GM21723 (cell line): ENCODE measurements around the gene RNF144B.

Experiments used
- ATAC-seq: cut with Tn5 transposase; IDR thresholded peaks from one replicate; pipeline ENCODE4 v1.9.1; 2021; ENCODE audit warnings: mild to moderate bottlenecking, moderate library complexity; ENCODE audit not compliant: unreplicated experiment

Gene RNF144B

DNA sequence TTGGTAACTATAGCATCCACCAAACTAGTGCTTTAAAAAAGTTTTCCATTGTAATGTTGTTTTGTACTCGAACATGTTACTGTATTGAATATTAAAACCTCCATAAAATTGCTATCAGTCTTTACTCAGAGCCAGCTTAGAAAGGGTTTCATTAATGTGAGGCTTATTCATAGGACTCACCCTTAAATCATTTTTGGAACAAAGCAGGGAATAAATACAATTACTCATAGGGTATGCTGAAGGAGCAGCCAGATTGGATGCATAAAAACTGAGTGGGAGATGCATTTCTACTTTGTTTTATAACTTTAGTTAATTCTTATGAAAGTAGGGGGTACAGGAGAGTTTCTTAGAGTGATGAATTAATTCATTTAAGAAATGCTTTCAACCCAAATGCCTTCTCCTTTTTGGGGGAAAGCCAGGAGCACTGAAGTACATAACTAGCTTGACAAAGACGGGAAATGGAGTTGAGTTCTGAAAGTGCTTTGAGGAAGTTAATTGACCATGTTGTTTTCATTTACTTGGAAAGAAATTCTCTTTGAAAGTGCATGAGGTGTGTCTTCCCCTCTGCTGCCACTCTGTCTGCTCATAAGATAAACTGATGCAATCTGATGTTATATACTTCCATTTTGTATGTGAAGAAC is 90.3 kb downstream of the RNF144B start:
- ATAC-seq = no peak

DNA sequence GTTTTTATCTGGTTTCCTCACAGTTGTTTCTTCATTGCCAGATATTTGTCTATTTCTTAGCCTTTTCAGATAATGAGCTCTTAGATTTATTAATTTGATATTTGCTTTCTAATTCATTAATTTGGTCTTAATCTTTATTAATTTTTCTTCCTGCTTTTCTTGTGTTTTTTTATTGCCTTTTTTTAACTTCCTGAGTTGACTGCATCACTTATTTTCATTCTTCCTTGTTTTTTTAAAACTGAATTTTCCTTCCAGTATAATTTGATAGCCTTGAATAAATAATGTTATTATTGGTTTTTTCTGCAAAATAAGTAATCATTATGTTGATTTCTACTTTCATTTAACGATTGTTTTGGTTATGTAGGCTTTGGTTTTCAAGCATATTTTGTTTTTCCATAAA is 91.5 kb downstream of the RNF144B start:
- ATAC-seq = no peak

DNA sequence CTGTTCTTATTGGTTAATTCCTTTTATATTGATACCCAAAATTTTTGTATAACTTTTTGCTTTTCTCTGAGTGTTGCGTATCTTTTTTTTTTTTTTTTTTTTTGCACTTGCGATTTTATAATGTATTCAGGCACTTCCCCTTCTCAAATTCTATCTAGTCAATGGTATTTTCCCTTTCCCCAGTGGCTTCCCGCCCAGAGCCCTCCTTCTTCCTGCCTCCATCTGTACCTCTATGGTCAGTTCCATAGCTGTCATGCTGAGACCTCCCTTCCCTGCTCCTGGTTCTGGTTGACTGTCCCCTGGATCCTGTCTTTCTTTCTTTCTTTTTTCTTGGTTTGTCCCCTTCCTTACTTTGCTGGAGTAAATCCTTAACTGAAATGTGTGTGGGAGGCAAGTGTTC is 94.7 kb downstream of the RNF144B start:
- no peak for ATAC-seq

DNA sequence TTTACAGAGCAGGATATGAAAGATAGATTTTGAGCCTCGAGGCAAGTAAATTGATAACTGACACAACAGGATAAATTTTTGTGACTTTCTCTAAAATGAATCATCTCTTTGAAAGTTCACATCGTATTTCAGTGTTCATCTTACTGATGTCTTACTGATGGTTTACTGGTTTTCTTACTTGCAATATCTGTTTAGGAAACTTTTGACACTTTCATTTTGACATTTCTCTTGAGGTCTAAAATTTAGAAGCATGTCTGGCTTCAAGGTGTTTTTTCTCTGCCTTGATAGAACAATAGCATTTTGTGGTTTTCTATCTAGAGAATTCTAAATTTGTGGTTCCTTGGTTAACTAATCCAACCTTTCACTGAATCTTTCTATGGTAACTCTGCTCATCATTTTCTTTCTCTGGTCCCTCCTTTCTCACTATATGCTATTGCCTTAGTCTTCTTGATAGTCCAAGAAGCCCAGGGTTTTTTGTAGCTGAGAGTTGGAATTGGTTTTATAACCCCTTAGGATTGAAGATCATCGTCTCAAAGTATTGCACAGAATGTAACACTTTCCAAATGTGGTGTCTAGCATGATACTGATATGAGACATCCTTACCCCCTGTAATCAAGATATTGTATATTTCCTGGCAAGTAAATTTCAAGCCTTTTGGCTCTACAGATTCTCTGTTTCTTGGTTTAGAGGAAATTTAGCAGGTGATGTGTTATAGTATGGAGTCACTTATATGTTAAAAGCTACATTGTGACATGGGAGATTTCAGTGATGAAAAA is 98.7 kb downstream of the RNF144B start:
- no peak for ATAC-seq

DNA sequence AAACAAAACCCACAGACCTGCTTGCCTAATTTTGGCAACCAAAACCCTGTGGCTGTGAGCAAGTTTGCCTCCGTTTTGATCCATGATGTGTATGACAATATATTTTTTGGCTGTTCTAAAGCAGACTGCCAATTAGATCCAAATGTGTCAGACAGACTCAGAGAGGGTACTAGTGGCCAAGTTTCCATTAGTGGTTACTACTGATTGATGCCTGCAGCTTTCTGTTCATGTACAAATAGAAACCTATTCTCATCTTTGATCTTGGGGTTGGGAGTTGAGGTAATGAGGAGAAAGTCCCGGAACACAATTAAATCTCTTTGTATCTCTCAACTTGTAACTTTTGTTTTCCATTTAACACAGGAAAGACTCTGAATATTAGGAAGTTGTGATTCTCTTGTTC is 100.9 kb downstream of the RNF144B start:
- no peak for ATAC-seq

DNA sequence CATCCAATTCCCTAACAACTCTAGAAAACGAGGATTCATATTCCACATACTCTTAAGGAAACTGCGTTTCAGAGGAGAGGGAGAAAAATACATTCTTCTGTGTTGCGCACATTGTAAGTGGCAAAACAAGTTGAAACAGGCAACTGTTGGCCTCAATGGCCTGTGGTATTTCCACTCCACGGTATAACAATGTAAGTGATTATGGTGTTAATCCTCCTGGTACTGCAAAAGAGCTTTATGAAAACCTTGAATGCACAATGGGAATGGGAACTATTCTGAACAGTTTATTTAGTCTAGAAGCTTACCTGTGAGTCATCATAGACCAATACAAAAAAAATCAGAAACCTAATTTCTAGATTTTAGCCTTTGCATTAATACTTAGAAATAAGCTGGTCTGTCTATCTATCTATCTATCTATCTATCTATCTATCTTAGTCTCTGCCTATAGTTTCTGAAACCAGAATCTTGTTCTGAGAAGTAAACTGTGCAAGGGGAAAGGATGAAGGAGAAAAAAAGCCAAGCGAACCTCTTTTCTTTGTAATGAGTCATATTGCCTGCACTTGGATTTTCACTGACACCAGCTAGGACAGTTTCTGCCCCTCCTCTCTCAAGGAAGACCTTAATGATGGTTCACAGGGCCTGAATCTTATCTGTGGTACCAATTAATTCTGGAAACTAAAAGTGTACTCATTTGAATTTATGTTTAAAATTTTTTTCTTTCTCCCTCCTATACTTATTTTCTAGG is 101.5 kb downstream of the RNF144B start:
- no peak for ATAC-seq

DNA sequence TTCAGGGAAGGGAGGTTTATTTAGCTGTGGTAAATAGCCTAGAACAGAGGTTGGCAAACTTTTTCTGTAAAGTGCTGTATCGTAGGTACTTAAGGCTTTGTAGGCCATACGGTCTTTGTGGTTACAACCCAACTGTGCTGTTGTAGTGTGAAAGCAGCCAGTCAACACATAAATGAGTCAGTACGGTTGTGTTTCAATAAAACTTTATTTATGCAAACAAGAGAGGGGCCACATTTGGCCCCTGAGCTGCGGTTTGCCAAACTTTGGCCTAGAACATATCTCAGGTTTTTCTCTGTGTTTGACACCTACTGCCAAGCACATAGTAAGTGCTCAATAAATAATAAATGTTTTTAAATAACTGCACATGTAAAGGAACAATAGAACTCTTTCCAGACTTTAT is 102.2 kb downstream of the RNF144B start:
- ATAC-seq = no peak

DNA sequence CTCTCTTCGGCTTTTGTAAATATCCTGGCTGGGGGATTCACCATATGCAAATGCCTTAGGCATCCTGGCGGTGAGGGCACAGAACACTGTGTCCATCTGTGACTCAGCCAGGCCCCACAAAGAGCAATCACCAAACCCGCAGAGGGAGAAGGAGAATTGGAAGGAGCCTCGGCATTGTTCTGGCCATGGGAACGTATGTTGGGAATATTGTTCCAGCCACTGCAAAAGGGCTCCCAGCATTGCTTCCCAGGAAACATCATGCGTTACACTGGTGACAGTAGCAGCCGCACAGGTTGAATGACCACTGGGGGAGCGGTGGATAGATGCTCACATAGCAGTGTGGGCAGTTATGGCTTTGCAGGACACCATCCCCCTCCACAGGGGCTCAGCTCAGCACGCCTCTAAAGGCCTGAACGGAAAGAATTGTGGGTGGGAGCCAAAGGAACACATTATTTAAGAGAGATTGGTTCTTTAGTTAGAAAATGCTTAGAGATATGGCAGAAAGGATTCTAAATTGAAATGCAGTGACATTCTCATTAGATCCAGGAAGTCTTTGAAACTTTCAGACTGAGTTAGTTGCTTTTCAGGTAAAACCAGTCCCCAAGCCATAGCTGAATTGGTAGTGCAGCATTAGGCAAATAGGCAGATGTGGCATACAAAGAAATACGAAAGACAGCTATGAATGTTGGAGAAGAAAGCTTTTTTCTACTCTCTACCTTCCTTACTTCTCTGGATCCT is 104.3 kb downstream of the RNF144B start:
- no peak for ATAC-seq

DNA sequence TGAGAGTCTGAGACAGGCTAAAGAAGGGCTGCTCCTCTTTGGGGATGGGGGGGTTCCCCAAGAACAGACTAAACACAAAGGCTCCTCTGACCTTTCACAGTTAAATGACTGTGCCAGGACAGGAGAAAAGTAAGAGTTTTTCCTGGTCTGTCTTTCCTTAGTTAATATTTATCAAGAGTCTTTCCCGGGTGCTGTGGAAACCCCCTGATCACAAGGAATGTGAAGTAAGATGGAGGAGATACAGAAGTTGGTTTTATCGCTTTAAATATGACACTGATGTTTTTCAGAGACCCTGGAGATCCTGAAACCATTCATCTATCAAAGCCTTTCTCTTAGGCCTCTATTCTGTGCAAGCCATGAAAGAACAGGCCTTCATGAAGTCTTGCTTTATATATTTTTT is 105.8 kb downstream of the RNF144B start:
- ATAC-seq = no peak

DNA sequence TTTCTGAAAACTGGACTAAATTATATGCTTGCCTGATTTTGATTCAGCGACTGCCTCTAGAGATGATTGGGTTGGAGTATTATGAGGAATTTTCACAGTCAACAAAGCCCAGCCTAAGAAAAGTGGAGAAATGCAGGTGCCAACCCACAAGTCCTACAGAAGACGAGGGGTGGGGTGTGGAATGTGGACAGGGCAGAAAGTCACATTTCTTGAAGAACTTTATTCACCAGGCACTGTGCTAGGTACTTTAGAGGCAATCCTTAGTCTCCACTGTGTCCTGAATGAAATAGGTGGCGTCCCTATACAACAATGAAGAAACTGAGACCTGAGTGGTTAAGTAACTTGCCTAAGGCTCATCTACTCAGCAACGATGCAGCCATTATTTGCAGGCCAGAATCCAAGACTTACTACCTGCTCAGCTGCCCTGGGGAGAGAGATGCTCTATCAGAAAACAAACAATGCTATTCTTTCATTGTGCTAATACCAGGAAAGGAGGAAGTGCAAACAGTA is 106.3 kb downstream of the RNF144B start:
- ATAC-seq = no peak

DNA sequence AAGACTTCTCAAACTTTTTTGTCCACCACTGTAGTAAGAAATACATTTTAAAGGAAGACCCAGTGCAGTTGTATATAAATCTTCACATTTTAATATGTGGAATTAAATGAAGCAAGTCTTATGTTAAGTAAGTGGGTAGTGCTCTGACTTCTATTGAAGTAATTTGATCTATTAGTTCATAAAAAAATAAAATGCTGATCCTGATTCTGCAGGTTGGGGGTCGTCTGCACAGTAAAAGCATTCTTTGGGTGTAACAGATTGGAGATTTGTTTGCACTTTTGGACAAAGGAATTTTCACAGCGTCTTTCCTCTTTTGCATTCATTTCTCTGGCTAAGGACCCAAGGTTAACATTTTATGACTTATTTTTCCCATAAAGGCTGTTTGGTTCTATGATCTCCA is 106.8 kb downstream of the RNF144B start:
- no peak for ATAC-seq

DNA sequence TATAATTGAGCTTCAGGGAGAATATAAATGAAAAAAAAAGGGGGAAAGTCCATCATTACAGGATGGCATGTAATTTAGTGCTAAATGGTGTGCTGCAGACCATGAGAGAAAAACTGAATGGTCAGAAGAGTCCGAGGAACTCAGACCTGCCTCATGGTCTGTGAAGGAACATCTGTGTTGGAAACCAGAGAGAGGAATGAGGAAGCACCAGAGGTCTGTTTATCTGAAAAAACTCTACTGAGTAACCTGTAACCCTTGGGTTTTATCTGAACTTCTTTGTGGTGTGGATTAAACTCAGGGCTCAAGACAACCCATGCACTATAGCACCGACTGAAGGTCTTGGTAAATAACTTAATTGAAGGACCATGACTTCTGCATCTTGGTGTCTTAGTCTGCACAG is 108.1 kb downstream of the RNF144B start:
- ATAC-seq = no peak

DNA sequence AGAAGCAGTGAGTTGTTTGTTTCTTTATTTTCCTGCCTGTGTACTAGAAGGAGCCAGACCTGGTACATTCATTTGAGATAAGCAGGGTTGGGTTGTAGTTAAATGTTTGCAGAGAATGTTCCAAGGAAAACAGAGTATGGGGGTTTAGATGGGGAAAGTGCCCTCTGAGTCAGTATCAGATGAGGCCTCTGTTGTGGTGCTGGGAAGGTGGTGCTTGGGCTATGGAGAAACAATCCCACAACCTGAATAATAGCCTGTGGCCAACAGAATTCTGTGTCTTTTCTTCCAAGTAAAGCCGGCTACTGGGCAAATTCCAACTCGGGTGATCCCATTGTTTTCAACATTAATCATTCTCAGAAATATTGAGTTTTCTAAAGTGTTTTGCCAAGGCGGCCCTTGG is 109.3 kb downstream of the RNF144B start:
- ATAC-seq = no peak

DNA sequence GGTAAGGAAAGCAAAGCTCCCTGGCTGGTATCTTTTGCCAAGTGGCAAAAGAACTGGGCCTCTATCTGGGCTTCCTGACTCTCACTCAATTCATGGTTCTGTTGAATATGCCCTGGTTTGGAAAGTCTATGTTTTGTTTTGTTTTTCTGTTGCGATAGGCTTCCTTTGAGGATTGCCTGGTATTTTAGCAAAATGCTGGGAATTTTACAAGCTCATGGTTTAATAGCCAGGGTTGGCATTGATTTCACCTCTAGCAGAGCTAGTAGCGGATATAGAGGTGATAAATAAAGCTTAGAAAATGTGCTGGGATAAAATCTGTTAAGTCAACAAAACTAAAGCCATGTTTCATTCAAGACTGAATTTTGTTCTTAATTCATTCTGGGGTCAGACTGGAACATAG is 109.9 kb downstream of the RNF144B start:
- ATAC-seq = no peak

DNA sequence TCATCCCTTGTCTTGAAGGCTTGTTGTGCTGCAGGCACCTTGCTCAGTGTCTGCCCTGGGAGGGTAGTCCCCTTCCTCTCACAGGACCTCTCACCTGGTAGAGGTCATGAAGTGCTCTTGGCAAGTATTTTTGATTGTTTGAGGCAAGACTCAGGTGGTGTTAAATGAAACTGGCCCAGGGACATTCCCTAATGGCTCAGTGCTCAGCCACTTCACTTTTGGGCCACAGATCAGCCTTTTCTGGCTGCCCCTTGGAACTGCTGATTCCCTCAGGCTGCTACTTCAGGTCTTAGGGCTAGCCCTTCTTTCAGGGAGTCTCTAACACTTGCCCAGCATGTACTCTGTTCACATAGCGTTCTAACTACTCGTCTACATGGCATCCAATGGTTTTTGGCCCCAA is 111.3 kb downstream of the RNF144B start:
- no peak for ATAC-seq

DNA sequence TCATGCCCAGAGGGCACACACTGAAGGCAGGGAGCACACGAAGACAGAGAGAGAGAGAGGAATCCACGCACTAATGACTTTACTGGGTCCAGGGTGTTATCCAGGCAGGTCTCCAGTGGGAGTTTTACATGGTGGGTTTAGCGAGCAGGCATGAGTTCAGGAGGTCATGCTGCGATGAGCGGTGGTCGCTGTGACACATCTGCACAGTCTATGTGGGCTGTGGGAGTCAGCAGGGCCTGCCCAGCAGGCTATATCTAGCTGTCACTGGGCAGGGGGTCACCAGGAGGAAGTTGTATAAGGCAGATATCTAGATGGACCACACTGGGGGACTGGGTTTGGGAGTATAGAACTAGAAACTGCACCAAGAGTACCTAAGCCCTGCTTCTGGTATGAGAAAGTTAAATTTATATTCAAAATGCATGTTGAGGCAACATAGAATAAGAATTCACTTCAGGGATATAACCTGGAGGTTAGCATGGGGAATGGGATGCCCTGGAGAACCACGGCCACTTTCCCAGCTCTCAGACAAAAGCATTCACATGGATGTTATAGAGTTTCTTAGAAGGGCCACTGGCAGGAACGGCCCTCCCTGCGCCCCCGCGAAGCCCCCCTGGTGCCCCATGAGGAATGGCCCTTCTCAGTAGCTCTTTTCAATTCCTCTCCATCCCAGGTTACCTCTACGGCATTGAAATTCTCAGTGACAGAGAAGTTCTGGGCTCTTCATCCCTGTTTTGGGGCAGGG is 113.9 kb downstream of the RNF144B start:
- ATAC-seq = no peak

DNA sequence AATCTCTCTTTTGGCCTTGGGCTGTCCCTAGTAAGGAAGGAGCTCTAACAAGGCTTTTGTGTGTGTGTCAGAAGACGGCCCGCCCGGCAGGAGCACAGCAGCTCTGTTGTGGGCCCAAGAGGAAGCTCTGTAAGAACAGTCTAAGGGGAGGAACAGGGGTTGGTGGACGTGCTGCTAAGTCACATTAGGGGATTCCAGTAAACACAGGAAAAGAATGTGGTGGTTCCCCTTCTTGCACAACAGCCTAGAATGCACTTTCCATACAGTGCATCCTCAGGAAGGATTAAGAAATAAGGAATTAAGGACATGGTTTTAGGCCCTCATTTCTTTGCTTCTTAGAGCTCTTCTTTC is 114.5 kb downstream of the RNF144B start:
- ATAC-seq = no peak

DNA sequence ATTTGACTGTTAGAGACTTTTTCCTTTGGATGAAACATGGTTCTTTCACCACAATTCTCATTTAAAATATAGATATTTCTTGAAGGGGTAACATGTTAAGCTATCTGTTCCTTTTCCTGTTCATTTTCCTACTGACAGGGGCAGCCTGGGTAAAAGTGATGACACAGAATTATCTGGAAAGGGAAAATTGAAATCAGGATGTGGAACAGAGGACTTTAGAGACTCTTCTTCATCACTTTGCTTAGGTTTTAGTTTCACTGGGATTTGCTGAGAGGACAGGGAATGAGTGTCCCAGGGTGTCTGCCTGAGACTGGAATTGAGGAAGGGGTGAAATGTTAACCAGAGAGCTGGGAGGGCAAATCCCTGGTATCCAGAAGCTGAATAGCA is 116.0 kb downstream of the RNF144B start:
- ATAC-seq = no peak

DNA sequence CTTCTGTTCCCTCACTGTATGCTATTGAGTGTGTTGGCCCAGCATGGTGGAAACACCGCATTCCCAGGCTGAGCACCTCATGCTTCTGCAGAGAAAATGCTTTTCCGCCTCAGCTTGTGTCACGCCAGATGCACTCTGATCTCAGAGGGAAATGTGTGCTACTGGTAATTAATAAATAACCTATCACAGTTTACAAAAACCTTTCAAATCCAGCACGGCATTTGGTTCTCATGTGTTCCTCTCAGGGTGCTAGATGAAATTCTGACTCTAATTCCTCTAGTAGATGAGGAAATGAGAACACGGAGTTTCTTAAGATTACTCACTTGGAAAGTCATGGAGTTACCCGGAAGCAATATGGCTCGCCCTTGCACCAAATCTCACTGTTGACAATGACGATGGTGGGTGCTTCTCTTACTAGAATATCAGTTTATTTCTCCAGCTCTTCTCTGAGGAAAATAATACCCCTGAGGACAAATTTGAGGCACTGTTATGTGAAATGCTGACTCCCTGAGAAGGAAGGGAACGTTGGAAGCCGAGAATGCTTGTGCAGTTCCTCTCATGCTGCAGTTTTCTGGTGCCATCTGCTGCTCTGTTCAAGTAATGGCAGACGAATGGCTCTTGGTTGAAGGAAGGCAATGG is 116.6 kb downstream of the RNF144B start:
- ATAC-seq = peak; percentile 83

DNA sequence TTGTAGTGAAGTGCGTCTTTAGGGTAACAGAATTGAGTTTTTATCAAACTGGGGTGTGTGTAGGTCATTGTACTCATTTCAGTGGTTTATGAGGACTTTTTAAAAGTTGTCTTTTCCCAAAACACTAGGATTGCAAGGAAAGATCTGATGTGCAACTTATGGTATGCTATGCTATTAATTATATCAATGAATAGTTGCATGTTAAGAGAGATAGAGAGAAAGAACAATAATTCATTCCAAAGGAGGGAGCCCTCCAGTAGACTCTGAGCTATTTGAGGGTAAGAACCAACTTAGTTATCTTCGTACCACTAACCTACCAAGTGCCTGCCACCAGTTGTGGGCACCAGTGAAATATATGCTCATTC is 117.1 kb downstream of the RNF144B start:
- ATAC-seq = no peak
